HS-5 (cell line): ENCODE data around the gene PTCHD1.

Source experiments
- DNase-seq: peaks from one replicate; pipeline ENCODE4 v3.0.0-alpha.2; 2012; ENCODE audit warnings: low read depth

The PTCHD1 gene

GRCh38 chrX:23334848-23335599, at the start of gene PTCHD1:
Gene PTCHD1 (plus strand): TSS chrX:23334849. CDS start chrX:23334876, 27 bp downstream.
- no peak for DNase-seq

- no peak for DNase-seq
Observed at GRCh38 chrX:23286731-23287130, 47.9 kb upstream of the PTCHD1 start.

GRCh38 chrX:23287191-23287725, 47.4 kb upstream of the PTCHD1 start:
- no peak for DNase-seq

GRCh38 chrX:23292354-23292987, 42.2 kb upstream of the PTCHD1 start:
- DNase-seq = no peak

GRCh38 chrX:23292988-23293651, 41.5 kb upstream of the PTCHD1 start:
- DNase-seq = no peak

- DNase-seq = peak; percentile 6
Observed at GRCh38 chrX:23304881-23305280, 29.8 kb upstream of the PTCHD1 start.

GRCh38 chrX:23311731-23312130, 22.9 kb upstream of the PTCHD1 start:
- no peak for DNase-seq

GRCh38 chrX:23312136-23312535, 22.5 kb upstream of the PTCHD1 start:
- DNase-seq = no peak

GRCh38 chrX:23317799-23318724, 16.6 kb upstream of the PTCHD1 start:
- no peak for DNase-seq

- no peak for DNase-seq
Observed at GRCh38 chrX:23327104-23327503, 7.5 kb upstream of the PTCHD1 start.

GRCh38 chrX:23331701-23332100, 2.9 kb upstream of the PTCHD1 start:
- no peak for DNase-seq

GRCh38 chrX:23332101-23332887, 2.4 kb upstream of the PTCHD1 start:
- no peak for DNase-seq

GRCh38 chrX:23332888-23333821, 1.5 kb upstream of the PTCHD1 start:
- DNase-seq = no peak

- no peak for DNase-seq
Observed at GRCh38 chrX:23333842-23334520, 668 bp upstream of the PTCHD1 start.

- no peak for DNase-seq
Observed at GRCh38 chrX:23334521-23334847, 165 bp upstream of the PTCHD1 start.

- no peak for DNase-seq
Observed at GRCh38 chrX:23338334-23338733, 3.7 kb downstream of the PTCHD1 start.

GRCh38 chrX:23341452-23341851, 6.8 kb downstream of the PTCHD1 start:
- no peak for DNase-seq

- DNase-seq = no peak
Observed at GRCh38 chrX:23344238-23344903, 9.7 kb downstream of the PTCHD1 start.

GRCh38 chrX:23344904-23345271, 10.2 kb downstream of the PTCHD1 start:
- no peak for DNase-seq
